COLO829 (cell line): ENCODE data around the gene IQCK.
"Not testable (repeated sequence)": the region's sequence is repeated elsewhere in the genome, so short reads cannot be mapped to it uniquely, and the experiment has no call there.

Experiments used
- DNase-seq: peaks from one replicate; pipeline ENCODE4 v3.0.0; 2012; ENCODE audit warnings: low spot score

IQCK gene

GRCh38 chr16:19717741-19718623 lies at the start of gene IQCK, which contains the start of gene KNOP1:
Gene IQCK (plus strand): TSS chr16:19718271. CDS start chr16:19718307, 36 bp downstream.
Gene KNOP1 (minus strand): TSS chr16:19718227. CDS start chr16:19715035, 3,192 bp downstream.
- peak; percentile 91 for DNase-seq

GRCh38 chr16:19672378-19672777 lies 45.7 kb upstream of the IQCK start:
- no peak for DNase-seq

- no peak for DNase-seq
Observed at GRCh38 chr16:19674485-19674884, 43.6 kb upstream of the IQCK start.

GRCh38 chr16:19677402-19677801 lies 40.7 kb upstream of the IQCK start:
- DNase-seq, result no peak

GRCh38 chr16:19678804-19679203 lies 39.3 kb upstream of the IQCK start:
- no peak for DNase-seq

GRCh38 chr16:19679281-19679680 lies 38.8 kb upstream of the IQCK start:
- not testable (repeated sequence) for DNase-seq

- DNase-seq, result no peak
Observed at GRCh38 chr16:19680881-19681340, 37.2 kb upstream of the IQCK start.

GRCh38 chr16:19681637-19682036 lies 36.4 kb upstream of the IQCK start:
- no peak for DNase-seq

- no peak for DNase-seq
Observed at GRCh38 chr16:19683453-19684236, 34.4 kb upstream of the IQCK start.

GRCh38 chr16:19685176-19685575 lies 32.9 kb upstream of the IQCK start:
- no peak for DNase-seq

- DNase-seq, result no peak
Observed at GRCh38 chr16:19687279-19687678, 30.8 kb upstream of the IQCK start.

- DNase-seq, result no peak
Observed at GRCh38 chr16:19688396-19689024, 29.6 kb upstream of the IQCK start.

GRCh38 chr16:19689342-19689741 lies 28.7 kb upstream of the IQCK start:
- DNase-seq, result no peak

GRCh38 chr16:19690196-19690595 lies 27.9 kb upstream of the IQCK start:
- DNase-seq, result no peak

- DNase-seq, result no peak
Observed at GRCh38 chr16:19691161-19691711, 26.8 kb upstream of the IQCK start.

GRCh38 chr16:19694989-19695388 lies 23.1 kb upstream of the IQCK start:
- DNase-seq, result no peak

GRCh38 chr16:19696328-19696727 lies 21.7 kb upstream of the IQCK start:
- DNase-seq, result peak; percentile 60

GRCh38 chr16:19696961-19697360 lies 21.1 kb upstream of the IQCK start:
- DNase-seq, result no peak

GRCh38 chr16:19697756-19698318 lies 20.2 kb upstream of the IQCK start:
- no peak for DNase-seq

GRCh38 chr16:19698480-19699465 lies 19.3 kb upstream of the IQCK start:
- DNase-seq, result no peak
